ENCODE data around the gene STX16.
"Not testable (repeated sequence)": the region's sequence is repeated elsewhere in the genome, so short reads cannot be mapped to it uniquely, and the experiment has no call there.

The STX16 gene

GRCh38 chr20:58637466-58638213 is 13.4 kb upstream of the STX16 start:
- FAIRE-seq = no peak

- no peak for FAIRE-seq
These were observed 12.5 kb upstream of the STX16 start for GRCh38 chr20:58638467-58639181.

- no peak for FAIRE-seq
These were observed 11.6 kb upstream of the STX16 start for GRCh38 chr20:58639182-58640146.

- no peak for FAIRE-seq
These were observed 10.6 kb upstream of the STX16 start for GRCh38 chr20:58640446-58640845.

DNA sequence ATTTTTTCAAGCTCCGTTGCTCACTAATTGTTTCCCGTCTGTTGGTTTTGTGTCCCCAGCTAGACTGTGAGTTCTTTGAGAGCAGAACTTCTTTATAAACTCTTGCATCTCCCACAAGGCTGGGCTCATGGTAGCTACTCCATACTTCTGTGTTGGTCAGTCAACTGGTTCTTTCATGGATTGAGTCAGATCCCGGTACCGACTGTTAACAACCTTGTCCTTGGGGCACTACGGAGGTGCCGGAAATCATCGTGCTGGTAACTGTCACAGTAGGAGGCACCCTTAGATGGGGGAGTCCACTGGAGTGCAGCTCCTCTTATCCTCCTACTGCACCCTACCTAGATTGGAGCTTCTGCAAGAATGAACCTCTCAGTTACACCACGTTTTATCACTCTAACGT is 8.6 kb upstream of the STX16 start:
- no peak for FAIRE-seq

GRCh38 chr20:58642896-58643295 is 8.2 kb upstream of the STX16 start:
- FAIRE-seq = not testable (repeated sequence)

DNA sequence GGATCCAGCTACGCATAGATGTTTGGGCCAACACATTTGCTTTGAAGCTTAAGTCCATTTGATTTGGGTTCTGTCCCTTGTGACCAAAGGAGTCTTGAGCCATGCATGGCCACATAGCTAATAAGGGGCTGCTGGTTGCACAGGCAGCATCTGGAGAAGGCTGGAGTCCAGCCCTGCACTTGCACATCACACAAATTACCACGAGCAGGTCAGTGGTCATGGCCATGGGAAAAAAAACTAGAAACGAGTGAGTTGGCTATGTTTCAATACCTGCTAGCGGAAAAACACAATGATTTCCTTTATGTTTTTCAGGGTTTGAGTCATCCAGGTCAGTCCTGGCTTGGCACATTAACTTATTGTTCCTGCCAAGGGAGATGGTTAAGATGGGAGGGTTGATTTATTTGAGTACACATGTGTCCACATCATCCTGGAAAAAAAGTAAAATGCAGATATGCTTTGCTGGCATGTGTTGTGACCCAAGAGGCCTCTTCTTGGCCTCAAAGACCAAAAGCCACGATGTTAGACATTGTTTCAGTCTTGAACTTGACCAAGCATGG is 5.6 kb upstream of the STX16 start:
- FAIRE-seq = no peak

- no peak for FAIRE-seq
These were observed 4.8 kb upstream of the STX16 start for GRCh38 chr20:58646257-58646656.

DNA sequence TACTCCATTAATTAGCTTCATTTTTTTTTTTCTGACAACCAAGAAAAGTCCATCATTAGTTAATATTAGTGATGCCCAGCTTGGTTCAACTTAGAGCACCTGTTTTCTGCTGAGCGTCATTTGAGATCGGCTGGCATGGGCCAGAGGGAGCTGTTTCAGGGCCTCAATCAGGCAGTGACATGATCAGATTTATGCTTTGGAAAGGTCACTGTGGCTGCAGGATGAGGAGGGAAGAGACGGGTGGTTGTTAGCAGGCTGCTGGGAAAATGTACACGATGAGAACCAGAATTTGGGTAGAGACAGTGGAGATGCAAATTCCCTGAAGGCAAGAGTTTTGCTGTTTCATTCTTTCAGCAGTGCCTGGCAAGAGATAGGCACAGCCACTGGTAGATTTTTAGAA is 4.4 kb upstream of the STX16 start:
- no peak for FAIRE-seq

- no peak for FAIRE-seq
These were observed 3.8 kb upstream of the STX16 start for GRCh38 chr20:58647162-58647795.

DNA sequence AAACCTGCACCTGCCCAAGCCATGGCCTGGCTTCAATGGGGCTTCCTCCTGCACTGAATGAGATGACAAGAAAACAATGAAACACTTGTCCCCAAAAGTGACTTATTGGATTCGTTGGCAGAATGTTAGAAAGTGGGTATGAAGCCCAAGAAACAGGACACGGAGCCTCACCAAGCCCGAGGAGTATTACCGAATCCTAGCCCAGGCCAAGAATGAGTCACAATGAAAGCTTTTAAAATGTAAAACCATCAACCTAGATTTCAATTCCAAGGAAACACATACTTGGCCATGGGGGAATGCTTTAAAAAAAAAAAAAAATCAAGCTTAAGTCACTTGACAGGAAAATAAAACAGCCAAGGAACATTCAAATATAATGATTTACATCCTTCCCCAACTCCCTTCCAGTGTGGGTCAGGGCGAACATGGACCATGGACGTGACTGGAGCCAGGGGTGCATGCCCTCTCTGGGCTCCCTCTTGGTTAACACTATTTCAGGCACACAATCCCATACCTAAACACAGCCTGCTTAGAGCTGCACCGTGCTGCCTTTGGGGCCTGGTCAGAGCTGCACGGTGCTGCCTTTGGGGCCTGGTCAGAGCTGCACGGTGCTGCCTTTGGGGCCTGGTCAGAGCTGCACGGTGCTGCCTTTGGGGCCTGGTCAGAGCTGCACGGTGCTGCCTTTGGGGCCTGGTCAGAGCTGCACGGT is 3.1 kb upstream of the STX16 start:
- no peak for FAIRE-seq

DNA sequence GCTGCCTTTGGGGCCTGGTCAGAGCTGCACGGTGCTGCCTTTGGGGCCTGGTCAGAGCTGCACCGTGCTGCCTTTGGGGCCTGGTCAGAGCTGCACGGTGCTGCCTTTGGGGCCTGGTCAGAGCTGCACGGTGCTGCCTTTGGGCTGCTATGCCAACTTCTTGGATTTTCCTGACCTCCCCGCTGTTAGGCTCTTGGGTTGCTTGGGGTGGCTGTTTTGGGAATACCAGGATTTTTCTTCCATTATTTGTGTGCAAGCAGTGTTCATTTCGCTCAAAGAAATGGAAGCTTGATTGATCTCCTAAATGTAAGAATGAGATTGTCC is 2.6 kb upstream of the STX16 start:
- FAIRE-seq = not testable (repeated sequence)

DNA sequence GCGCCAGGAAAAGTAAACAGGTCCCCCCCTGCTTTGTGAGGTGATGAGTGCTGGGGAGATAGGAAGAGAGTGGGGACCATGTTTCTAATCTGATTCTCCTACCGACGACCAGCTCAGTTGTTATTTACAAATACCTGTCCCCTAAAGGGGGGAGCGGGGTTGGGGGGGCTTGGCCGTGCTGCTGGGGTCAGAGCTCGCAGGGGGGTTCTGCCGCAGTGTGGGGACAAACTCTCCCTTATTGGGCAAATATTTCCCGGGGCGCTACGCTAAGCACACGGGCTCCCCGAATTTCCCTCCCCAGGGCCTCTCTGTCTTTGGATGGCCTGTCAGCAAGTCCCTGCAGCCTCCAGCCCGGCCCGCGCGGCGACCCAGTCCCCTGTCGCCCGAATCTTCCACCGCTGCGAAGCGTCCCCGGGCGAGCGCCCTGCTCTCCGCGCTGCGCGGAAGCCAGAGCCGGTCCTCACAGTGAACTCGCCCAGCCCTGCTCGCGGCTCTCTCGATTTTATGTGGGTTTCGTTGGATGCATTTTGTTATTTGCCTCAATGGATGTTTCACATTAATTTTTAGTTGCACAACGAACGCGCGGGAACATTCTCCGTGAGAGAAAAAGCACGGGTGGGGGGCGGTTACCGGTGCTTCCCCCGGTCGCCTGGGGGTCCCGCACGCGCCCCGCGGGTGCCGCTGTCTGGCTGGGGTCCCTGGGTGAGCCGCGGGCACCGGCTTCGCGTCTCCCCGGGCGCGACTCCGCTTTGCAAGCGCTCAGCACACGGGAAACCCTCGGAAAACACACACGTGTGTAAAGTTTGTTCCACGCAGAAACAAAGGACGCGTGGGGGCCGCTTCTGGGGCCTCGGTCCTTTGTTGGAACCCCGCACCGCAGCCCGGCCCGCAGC is 1.5 kb upstream of the STX16 start:
- FAIRE-seq = no peak

DNA sequence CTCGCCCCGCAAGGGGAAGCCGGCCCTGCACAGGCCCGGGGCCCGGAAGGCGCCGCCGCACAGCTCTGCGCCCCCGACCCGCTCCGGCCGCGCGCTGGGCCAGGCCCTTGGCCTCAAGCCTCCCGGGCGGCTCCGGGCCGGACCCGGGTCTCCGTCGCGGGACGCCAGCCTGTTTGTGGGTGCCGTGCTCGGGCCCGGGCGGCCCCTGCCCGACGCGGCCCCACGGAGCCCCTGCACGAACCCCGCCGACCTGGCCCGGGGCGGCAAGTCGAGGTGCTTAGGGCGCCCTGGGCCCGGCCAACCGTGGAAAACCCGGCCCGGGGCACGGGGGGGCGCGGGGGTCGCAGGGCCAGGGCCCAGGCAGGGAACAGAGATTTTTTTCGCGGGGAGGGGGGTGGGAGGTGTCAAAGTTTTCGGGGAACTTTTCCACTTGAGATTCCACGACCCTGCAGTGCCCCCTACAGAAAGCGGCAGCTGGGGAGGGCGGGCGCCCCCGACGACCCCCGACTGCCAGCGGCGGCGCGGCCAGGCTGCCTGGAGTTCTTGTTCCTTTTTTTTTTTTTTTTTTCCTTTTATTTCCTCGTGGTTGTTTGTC is 805 bp upstream of the STX16 start:
- no peak for FAIRE-seq

DNA sequence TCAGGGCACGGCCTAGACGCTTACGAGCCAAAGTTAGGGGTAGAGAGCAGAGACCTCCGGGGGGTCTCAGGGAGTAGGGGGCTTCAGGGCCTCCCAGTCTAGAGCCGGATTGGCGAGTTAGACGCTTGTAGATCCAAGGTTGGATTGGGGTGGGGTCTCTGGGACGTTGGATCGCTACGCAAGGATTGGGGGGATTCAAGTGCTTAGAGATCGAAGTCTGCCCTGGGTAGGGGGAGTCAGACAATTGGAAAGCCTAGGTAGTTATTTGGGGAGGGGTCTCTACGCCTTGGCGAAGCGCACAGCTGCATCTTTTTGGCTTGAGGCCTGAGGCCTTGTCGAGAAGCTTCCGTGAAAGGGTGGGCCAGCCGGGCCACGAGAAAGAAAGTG is 469 bp downstream of the STX16 start:
- no peak for FAIRE-seq

DNA sequence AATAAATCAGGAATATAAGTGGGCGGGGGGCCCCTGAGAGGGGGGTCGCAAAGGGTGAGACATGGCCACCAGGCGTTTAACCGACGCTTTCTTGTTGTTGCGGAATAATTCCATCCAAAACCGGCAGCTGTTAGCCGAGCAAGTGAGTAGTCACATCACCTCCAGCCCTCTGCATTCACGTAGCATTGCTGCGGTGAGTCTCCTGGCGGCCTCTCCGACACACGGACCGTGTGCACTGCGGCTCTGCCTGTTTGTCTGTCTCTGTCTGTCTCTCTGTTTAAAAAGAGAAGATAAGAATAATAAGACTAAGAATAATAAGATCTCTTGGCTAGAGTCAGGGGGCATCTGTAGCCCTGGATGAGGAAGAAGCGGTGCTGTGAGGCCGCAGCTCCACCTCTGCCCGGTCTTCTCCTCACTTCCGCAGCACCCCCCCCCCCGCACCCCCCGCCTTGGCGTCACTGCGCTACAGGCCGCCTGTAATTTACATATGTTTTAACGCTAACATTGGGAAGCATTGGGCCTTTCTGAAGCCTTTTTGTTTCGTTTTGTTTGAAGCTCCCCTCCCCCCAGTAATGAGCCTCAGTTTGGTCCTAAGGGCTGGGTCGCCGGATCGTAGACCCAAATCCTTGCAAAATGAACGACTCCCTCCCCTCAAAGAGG is 993 bp downstream of the STX16 start:
- no peak for FAIRE-seq

DNA sequence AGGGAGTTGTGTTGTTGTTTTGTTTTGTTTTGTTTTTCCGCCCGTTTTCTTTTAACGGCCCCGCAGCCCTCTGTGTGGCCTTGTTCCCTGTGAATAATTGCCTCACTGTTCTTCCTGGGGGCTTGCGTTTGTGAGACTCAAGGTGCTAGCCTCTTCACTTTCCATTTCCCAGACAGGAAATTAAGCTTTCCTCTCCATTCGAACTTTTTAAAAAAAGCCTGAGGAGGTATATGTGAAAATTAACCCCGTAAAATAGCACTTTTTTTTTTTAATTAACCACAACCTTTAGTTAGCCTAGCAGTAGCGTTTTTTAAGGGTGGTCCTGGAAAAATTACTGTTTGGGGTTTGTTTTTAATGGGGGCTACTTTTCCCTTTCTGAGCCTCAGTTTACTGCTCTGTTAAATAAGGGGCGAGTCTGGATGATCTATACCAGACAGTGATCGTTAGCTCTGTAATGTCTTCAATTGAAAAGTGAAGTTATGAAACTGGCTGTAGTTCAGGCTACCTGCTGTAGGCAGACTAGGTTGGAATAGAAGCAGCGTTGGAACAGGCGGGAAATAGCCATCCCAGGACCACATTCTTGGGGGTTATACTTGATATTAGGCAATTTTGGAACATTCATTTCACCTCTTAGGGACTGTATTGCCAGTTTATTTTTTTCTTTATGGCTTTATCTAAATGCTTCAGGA is 1.7 kb downstream of the STX16 start:
- no peak for FAIRE-seq

DNA sequence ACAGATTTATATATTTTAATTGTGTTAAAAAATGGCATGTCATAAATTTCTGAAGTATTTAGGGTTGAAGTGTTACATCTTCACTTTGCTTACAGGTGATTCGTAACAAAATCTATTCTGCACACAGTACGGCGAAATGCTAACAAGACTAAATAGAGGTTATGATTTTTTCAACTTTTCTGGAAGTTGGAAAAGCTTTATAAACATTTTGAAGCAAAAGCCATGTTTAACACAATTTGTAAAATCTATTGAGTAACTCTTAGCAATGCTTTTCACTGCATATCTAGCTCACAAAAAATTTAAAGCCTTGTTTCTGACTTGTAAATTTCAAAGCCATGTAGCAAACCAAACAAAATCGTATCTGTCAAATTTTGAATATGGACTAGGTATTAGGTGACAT is 3.3 kb downstream of the STX16 start:
- FAIRE-seq = no peak
